ENCODE data around the gene METAP1D.

The METAP1D gene

GRCh38 chr2:172011812-172012575 lies 12.2 kb downstream of the METAP1D start:
- no peak overlapping the region for H3K27ac Mint-ChIP-seq
- ATAC-seq (ENCODE audit: low read depth), result no peak
- H3K27me3 Mint-ChIP-seq, result no peaks in the 10 kb centered on the region
- H3K4me1 Mint-ChIP-seq, result peaks cover 7% of the 10 kb centered on the region
- no peak overlapping the region for H3K4me3 Mint-ChIP-seq
- peaks cover 14% of the 10 kb centered on the region for H3K36me3 Mint-ChIP-seq
- no peak for DNase-seq (ENCODE audit: low spot score in 2 of 2)
- no peaks in the 10 kb centered on the region for H3K9me3 Mint-ChIP-seq

- Mint-ChIP-seq H3K9me3 (no peaks in the 10 kb centered on the region), H3K4me1 (peaks cover 7% of the 10 kb centered on the region), H3K36me3 (peaks cover 11% of the 10 kb centered on the region), H3K4me3 (no peak overlapping the region), H3K27ac (no peak overlapping the region), H3K27me3 (no peaks in the 10 kb centered on the region)
- DNase-seq (ENCODE audit: low spot score in 2 of 2) (no peak), ATAC-seq (ENCODE audit: low read depth) (no peak)
Observed at GRCh38 chr2:172012677-172013391, 13.1 kb downstream of the METAP1D start.

GRCh38 chr2:172013396-172013795 lies 13.6 kb downstream of the METAP1D start:
- no peak for DNase-seq (ENCODE audit: low spot score in 2 of 2)
- H3K4me3 Mint-ChIP-seq, result no peak overlapping the region
- H3K4me1 Mint-ChIP-seq, result peaks cover 9% of the 10 kb centered on the region
- H3K27me3 Mint-ChIP-seq, result no peaks in the 10 kb centered on the region
- peak; percentile 59 for ATAC-seq (ENCODE audit: low read depth)
- H3K36me3 Mint-ChIP-seq, result peaks cover 13% of the 10 kb centered on the region
- H3K9me3 Mint-ChIP-seq, result no peaks in the 10 kb centered on the region
- no peak overlapping the region for H3K27ac Mint-ChIP-seq

GRCh38 chr2:172021074-172021931 lies 21.6 kb downstream of the METAP1D start:
- ATAC-seq (ENCODE audit: low read depth) (no peak), DNase-seq (ENCODE audit: low spot score in 2 of 2) (no peak)
- no peaks in the 10 kb centered on the region for H3K27me3 Mint-ChIP-seq
- H3K36me3 Mint-ChIP-seq, result peaks cover 6% of the 10 kb centered on the region
- no peaks in the 10 kb centered on the region for H3K9me3 Mint-ChIP-seq
- H3K27ac Mint-ChIP-seq, result no peak overlapping the region
- H3K4me3 Mint-ChIP-seq, result no peak overlapping the region
- H3K4me1 Mint-ChIP-seq, result peaks cover 2% of the 10 kb centered on the region

GRCh38 chr2:172021955-172022354 lies 22.2 kb downstream of the METAP1D start:
- Mint-ChIP-seq H3K9me3 (no peaks in the 10 kb centered on the region), H3K27me3 (no peaks in the 10 kb centered on the region), H3K36me3 (peaks cover 3% of the 10 kb centered on the region), H3K27ac (no peak overlapping the region), H3K4me3 (no peak overlapping the region), H3K4me1 (peaks cover 2% of the 10 kb centered on the region)
- DNase-seq (ENCODE audit: low spot score in 2 of 2) (no peak), ATAC-seq (ENCODE audit: low read depth) (no peak)

GRCh38 chr2:172031536-172031935 lies 31.8 kb downstream of the METAP1D start:
- ATAC-seq (ENCODE audit: low read depth), result no peak
- H3K36me3 Mint-ChIP-seq, result peaks cover 3% of the 10 kb centered on the region
- no peak for DNase-seq (ENCODE audit: low spot score in 2 of 2)

GRCh38 chr2:172038121-172038520 lies 38.4 kb downstream of the METAP1D start:
- H3K4me1 Mint-ChIP-seq, result no peaks in the 10 kb centered on the region
- ATAC-seq (ENCODE audit: low read depth) (no peak), DNase-seq (ENCODE audit: low spot score in 2 of 2) (no peak)
- no peaks in the 10 kb centered on the region for H3K9me3 Mint-ChIP-seq
- peaks cover 3% of the 10 kb centered on the region for H3K36me3 Mint-ChIP-seq
- no peak overlapping the region for H3K4me3 Mint-ChIP-seq
- no peaks in the 10 kb centered on the region for H3K27me3 Mint-ChIP-seq
- H3K27ac Mint-ChIP-seq, result no peak overlapping the region

More at GRCh38 chr2:172031536-172031935, 31.8 kb downstream of the METAP1D start:
- Mint-ChIP-seq H3K9me3 (no peaks in the 10 kb centered on the region), H3K4me3 (no peak overlapping the region), H3K27ac (no peak overlapping the region), H3K4me1 (peaks cover 4% of the 10 kb centered on the region), H3K27me3 (no peaks in the 10 kb centered on the region)

GRCh38 chr2:172038604-172039003 lies 38.9 kb downstream of the METAP1D start:
- Mint-ChIP-seq H3K4me1 (no peaks in the 10 kb centered on the region), H3K27ac (no peak overlapping the region), H3K4me3 (no peak overlapping the region), H3K9me3 (no peaks in the 10 kb centered on the region), H3K36me3 (peaks cover 3% of the 10 kb centered on the region), H3K27me3 (no peaks in the 10 kb centered on the region)
- no peak for DNase-seq (ENCODE audit: low spot score in 2 of 2)
- ATAC-seq (ENCODE audit: low read depth), result no peak

- no peak for DNase-seq (ENCODE audit: low spot score in 2 of 2)
- H3K9me3 Mint-ChIP-seq, result no peaks in the 10 kb centered on the region
- no peak overlapping the region for H3K27ac Mint-ChIP-seq
- H3K36me3 Mint-ChIP-seq, result peaks cover 3% of the 10 kb centered on the region
- H3K4me1 Mint-ChIP-seq, result no peaks in the 10 kb centered on the region
- H3K27me3 Mint-ChIP-seq, result no peaks in the 10 kb centered on the region
- no peak overlapping the region for H3K4me3 Mint-ChIP-seq
- no peak for ATAC-seq (ENCODE audit: low read depth)
Observed at GRCh38 chr2:172039011-172039704, 39.4 kb downstream of the METAP1D start.

GRCh38 chr2:172040311-172040710 lies 40.6 kb downstream of the METAP1D start:
- no peaks in the 10 kb centered on the region for H3K4me1 Mint-ChIP-seq
- peaks cover 2% of the 10 kb centered on the region for H3K36me3 Mint-ChIP-seq
- no peaks in the 10 kb centered on the region for H3K9me3 Mint-ChIP-seq
- no peaks in the 10 kb centered on the region for H3K27me3 Mint-ChIP-seq
- H3K4me3 Mint-ChIP-seq, result no peak overlapping the region
- H3K27ac Mint-ChIP-seq, result no peak overlapping the region
- ATAC-seq (ENCODE audit: low read depth), result no peak
- no peak for DNase-seq (ENCODE audit: low spot score in 2 of 2)

- H3K36me3 Mint-ChIP-seq, result no peaks in the 10 kb centered on the region
- H3K4me3 Mint-ChIP-seq, result no peak overlapping the region
- H3K9me3 Mint-ChIP-seq, result no peaks in the 10 kb centered on the region
- H3K27me3 Mint-ChIP-seq, result no peaks in the 10 kb centered on the region
- no peaks in the 10 kb centered on the region for H3K4me1 Mint-ChIP-seq
- no peak overlapping the region for H3K27ac Mint-ChIP-seq
- ATAC-seq (ENCODE audit: low read depth) (no peak), DNase-seq (ENCODE audit: low spot score in 2 of 2) (no peak)
Observed at GRCh38 chr2:172046080-172046678, 46.4 kb downstream of the METAP1D start.

- no peak for ATAC-seq (ENCODE audit: low read depth)
- Mint-ChIP-seq H3K9me3 (no peaks in the 10 kb centered on the region), H3K27me3 (no peaks in the 10 kb centered on the region), H3K4me1 (no peaks in the 10 kb centered on the region), H3K36me3 (no peaks in the 10 kb centered on the region), H3K27ac (no peak overlapping the region), H3K4me3 (no peak overlapping the region)
- DNase-seq (ENCODE audit: low spot score in 2 of 2), result no peak
Observed at GRCh38 chr2:172046866-172047565, 47.3 kb downstream of the METAP1D start.

Data from memory B cell (primary cell).